ENCODE data around the gene LRRC8B.

- TF ChIP-seq EP300 (IDR thresholded peaks at IDR 0.05) (no peak), CTCF (IDR thresholded peaks at IDR 0.05) (no peak)
These were observed 40.9 kb upstream of the LRRC8B start for GRCh38 chr1:89483757-89484077.

Data from ovary (tissue), 3 donors.